M059J (cell line): ENCODE measurements around the gene ZRANB1. TPM values are rescaled to one million over a fixed set of nuclear protein-coding genes. Genes with fewer than 3 reads are reported as not detected.
"Not testable (repeated sequence)": the region's sequence is repeated elsewhere in the genome, so short reads cannot be mapped to it uniquely, and the experiment has no call there.

Experiments
- DNase-seq: peaks from one replicate; pipeline ENCODE4 v3.0.0-alpha.2; 2012; ENCODE audit warnings: low read depth
- total RNA-seq: library from RNA; depleted of rRNA; stranded (reverse); fragments of >200 nt; shearing (Covaris generic); gene quantifications from 2 replicates; pipeline ENCODE4 v1.2.3, GENCODE V29; 2014

ZRANB1 gene
- total RNA-seq, 1 experiment from 2014 or later = 17.1 TPM

GRCh38 chr10:124963866-124964720 is 22.2 kb downstream of the ZRANB1 start:
- DNase-seq = no peak

- no peak for DNase-seq
Measured at GRCh38 chr10:124966008-124966407, 24.1 kb downstream of the ZRANB1 start.

- DNase-seq = no peak
Measured at GRCh38 chr10:124967255-124967654, 25.3 kb downstream of the ZRANB1 start.

GRCh38 chr10:124971276-124971675 is 29.4 kb downstream of the ZRANB1 start:
- DNase-seq = no peak

GRCh38 chr10:124972637-124973036 is 30.7 kb downstream of the ZRANB1 start:
- no peak for DNase-seq

- no peak for DNase-seq
Measured at GRCh38 chr10:124974131-124974530, 32.2 kb downstream of the ZRANB1 start.

GRCh38 chr10:124975977-124976514 is 34.1 kb downstream of the ZRANB1 start:
- DNase-seq = peak; percentile 42

GRCh38 chr10:124977161-124977560 is 35.2 kb downstream of the ZRANB1 start:
- DNase-seq = no peak

- no peak for DNase-seq
Measured at GRCh38 chr10:124977648-124978375, 35.9 kb downstream of the ZRANB1 start.

- DNase-seq = no peak
Measured at GRCh38 chr10:124978376-124978725, 36.4 kb downstream of the ZRANB1 start.

- DNase-seq = peak; percentile 28
Measured at GRCh38 chr10:124983321-124983720, 41.4 kb downstream of the ZRANB1 start.

GRCh38 chr10:124984376-124984775 is 42.5 kb downstream of the ZRANB1 start:
- no peak for DNase-seq

GRCh38 chr10:124985162-124985561 is 43.2 kb downstream of the ZRANB1 start:
- no peak for DNase-seq

- DNase-seq = no peak
Measured at GRCh38 chr10:124987788-124988187, 45.9 kb downstream of the ZRANB1 start.

- not testable (repeated sequence) for DNase-seq
Measured at GRCh38 chr10:124988753-124989152, 46.8 kb downstream of the ZRANB1 start.

- peak; percentile 33 for DNase-seq
Measured at GRCh38 chr10:124989526-124989925, 47.6 kb downstream of the ZRANB1 start.

GRCh38 chr10:124990671-124991625 is 49.0 kb downstream of the ZRANB1 start:
- no peak for DNase-seq

GRCh38 chr10:124991835-124992234 is 49.9 kb downstream of the ZRANB1 start:
- no peak for DNase-seq

GRCh38 chr10:124992462-124993344 is 50.8 kb downstream of the ZRANB1 start:
- DNase-seq = peak; percentile 48

GRCh38 chr10:124993345-124993708 is 51.4 kb downstream of the ZRANB1 start:
- no peak for DNase-seq
